GM18499 (cell line): ENCODE measurements around the gene FNDC8.
"Not testable (repeated sequence)": the region's sequence is repeated elsewhere in the genome, so short reads cannot be mapped to it uniquely, and the experiment has no call there.

Source experiments
- ATAC-seq: cut with Tn5 transposase; IDR thresholded peaks from one replicate; pipeline ENCODE4 v1.9.1; 2021; ENCODE audit warnings: moderate number of reproducible peaks; ENCODE audit not compliant: insufficient read depth, unreplicated experiment

FNDC8 gene

DNA sequence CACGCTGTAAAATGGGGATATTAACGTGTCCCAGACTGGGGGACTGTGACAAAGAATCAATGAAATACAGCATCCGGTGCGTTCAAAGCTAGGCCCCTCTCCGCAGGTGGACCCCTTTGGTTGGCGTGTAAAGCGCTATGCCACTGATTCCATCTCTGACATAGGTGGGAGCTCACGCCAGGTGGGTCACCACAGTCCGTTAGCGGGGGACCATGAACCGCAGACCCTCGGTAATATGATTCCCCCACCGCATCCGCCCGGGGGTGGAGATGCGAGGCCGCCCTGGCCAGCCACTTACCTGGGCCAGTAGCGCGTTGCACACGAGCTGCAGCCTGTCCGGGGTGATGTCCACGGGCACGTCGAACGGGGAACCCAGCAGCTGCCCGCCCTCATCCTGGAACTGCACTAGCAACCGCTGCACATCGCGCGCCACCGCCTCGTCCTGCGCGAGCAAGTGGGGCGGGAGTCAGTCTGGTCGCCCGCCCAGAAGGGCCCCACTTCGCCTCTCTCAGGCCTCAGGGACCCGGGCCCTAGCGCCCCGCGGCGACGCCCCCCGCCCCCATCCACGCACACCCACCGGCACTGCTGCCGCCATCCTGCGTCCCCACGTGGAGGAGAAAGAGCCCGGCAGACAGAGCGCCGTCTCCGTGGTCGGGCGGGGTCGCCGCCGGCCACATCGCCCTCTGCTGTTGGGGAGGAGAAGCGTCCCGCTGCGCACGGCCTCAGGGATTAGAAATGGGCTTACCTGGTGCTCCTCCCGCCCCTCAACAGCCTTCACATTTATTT is 20.5 kb downstream of the FNDC8 start, which contains the start of gene NLE1:
NLE1 (minus strand) TSS at position 623 of the 786 bp plus-strand sequence; CDS start at position 595, 28 bp downstream.
- no peak for ATAC-seq

DNA sequence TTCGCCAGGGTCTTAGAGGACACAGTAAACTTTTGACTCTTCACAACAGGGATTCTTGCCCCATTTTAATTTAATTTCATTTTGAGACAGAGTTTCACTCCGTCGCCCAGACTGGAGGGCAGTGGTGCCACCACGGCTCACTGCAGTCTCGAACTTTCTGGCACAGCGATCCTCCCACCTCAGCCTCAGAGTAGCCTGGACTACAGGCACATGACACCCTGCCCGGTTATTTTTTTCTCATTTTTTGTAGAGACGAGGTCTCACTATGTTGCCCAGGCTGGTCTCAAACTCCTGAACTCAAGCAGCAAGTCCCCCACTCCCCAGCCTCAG is 21.0 kb downstream of the FNDC8 start:
- ATAC-seq = no peak

GRCh38 chr17:35144840-35145239 is 23.4 kb downstream of the FNDC8 start:
- no peak for ATAC-seq

- no peak for ATAC-seq
These were observed 24.9 kb downstream of the FNDC8 start for GRCh38 chr17:35146214-35146833.

DNA sequence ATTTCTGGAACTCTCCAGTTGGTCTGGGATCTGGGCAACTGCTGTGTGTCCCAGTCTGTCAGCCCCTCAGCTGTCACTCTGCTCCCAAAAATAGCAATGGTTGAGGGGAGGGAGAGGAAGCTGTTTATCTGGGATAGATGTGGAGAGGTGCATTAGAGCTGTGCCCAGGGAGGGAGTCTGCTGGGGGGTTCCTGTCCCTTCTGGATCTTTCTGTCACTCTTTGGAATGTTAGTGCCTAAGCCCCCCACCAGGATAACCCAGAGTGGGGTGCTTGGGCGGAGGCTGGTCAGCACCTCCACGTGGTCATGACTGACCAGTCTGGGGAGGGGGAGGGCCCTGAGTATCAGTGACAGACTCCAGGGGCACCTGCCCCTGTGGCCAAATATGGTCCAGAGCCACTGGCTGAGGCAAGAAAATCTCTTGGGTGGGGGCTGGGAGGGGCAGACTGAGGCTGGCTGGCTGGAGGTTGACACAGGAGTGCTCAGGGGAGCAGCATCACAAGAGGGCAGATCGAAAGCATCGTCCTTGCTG is 26.0 kb downstream of the FNDC8 start, which contains the start of gene UNC45B:
UNC45B (plus strand) TSS at position 443 of the 531 bp plus-strand sequence. CDS start 447 bp downstream, outside the sequence.
- no peak for ATAC-seq

GRCh38 chr17:35148144-35148543 is 26.7 kb downstream of the FNDC8 start:
- ATAC-seq = no peak

DNA sequence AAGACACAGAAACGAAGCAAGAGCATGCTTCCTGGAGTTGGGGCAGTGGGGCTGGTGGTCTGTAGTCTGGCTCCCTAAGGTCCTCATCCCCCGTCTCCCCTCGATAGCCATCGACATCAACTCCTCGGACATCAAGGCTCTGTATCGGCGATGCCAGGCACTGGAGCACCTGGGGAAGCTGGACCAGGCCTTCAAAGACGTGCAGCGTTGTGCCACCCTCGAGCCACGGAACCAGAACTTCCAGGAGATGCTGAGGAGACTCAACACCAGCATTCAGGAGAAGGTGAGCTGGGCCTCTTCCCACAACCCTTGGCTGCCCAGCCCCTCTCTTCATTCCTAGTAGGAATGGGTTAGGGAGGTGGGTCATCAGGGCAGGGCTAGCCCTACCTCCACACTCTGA is 28.5 kb downstream of the FNDC8 start:
- no peak for ATAC-seq

DNA sequence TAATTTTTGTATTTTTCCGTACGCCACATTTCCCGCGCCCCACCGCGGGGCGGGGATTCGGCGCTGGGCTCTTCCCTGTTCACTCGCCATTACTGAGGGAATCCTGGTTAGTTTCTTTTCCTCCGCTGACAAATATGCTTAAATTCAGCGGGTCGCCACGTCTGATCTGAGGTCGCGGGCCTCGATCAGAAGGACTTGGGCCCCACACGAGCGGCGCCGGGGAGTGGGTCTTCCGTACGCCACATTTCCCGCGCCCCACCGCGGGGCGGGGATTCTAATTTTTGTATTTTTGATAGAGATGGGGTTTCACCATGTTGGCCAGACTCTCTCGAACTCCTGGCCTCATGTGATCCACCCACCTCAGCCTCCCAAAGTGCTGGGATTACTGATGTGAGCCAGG is 29.7 kb downstream of the FNDC8 start:
- not testable (repeated sequence) for ATAC-seq

GRCh38 chr17:35152421-35153140 is 31.2 kb downstream of the FNDC8 start:
- no peak for ATAC-seq

DNA sequence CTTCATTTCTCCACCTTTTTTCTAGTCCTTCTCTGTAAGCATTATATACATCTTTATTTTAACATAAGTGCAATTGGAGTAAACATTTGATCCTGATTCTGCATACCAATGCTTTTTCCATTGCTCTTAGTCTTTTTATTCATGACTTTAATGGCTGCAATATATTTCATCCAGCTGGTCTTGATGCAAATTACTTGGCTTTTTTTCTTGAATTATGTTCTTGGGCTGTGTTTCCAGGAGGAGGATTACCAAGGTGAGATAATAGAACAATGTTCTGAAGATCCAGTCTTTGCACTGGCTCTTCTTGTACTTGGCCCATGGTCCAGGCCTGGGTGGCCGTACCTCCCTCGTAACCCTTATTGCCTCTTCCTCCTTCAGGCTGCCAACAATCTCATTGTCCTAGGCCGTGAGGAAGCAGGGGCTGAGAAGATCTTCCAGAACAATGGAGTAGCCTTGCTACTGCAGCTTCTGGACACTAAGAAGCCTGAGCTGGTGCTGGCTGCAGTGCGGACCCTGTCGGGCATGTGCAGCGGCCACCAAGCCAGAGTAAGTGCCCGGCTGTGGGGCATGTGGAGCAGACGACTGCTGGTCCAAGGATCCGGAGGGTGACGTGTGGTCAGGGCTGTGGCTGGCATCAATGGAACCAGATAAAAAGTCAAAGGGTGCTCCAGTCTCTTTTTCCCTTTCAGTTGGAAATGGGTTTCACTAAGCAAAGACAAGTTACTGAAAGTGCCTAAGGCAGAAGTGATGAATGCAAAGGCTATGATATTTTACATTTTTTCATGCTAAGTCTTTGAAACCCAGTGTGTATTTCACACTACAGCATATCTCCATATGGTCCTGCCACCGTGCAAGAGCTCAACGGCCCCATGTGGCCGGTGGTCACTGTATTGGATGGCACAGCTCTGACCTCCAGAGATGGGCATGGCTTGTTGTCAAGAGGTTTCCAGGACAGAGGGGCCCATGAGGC is 33.1 kb downstream of the FNDC8 start:
- ATAC-seq = no peak

- ATAC-seq = no peak
These were observed 33.8 kb downstream of the FNDC8 start for GRCh38 chr17:35155246-35155645.

DNA sequence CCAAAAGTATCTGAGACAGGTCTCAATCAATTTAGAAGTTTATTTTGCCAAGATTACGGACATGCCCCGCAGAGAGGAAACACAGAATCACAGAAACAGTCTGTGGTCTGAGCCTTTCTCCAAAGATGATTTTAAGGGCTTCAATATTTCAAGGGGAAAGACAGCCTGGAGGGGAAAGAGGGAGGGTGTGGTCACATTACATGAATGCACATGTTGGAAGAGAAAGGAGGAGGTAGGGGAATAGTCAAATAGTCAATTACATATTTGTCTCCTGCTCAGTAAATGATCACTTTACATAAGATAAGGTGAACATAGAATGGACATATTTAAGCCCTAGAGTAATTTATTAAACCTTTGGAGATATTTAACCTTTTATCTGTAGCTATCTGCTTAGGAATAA is 38.5 kb downstream of the FNDC8 start:
- ATAC-seq = no peak

DNA sequence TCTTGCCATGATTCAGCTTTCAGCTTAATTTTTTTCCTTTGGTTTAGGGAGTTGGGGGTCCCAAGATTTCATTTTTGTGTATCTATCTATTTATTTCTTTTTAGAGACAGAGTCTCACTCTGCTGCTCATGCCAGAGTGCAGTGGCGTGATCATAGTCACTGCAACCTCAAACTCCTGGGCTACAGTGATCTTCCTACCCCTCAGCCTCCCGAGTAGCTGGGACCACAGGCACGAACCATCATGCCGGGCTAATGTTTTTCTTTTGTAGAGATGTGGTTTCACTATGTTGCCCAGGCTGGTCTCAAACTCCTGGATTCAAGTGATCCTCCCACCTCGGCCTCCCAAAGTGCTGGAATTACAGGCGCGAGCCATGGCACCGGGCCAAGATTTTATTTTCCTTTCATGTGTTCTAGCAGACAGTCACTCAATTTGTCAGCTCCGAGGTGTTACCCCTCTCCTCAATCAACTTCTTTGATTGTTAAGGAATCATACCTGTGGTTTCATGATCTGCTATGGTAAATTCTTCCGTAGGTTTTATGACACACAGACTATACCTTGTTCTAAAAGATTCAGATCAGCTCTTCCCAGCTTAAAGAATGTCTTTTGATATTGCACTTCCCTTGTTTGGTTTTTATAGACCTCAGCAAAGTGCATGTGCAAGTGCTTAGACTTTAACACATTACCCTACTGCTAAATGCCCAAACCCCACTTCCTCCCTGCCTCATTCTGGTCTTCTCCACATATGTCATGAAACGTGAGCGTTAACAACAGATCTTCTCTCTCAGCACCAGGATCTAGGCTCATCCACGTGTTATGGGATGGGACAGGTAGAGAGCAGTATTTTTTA is 39.2 kb downstream of the FNDC8 start:
- ATAC-seq = no peak

- no peak for ATAC-seq
These were observed 39.9 kb downstream of the FNDC8 start for GRCh38 chr17:35161281-35161761.

- no peak for ATAC-seq
These were observed 41.3 kb downstream of the FNDC8 start for GRCh38 chr17:35162755-35163154.

GRCh38 chr17:35163886-35164285 is 42.5 kb downstream of the FNDC8 start:
- ATAC-seq = no peak

DNA sequence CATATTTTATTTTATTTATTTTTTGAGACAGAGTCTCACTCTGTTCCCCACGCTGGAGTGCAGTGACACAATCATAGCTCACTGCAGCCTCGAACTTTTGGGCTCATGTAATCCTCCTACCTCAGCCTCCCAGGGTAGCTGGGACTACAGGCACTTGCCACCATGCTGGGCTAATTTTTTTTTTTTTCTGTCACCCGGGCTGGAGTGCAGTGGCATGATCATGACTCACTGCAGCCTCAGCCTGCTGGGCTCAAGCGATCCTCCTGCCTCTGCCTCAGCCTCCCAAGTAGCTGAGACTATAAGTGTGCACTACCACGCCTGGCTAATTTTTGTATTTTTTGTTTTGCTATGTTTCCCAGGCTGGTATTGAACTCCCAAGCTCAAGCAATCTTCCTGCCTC is 43.3 kb downstream of the FNDC8 start:
- ATAC-seq = no peak

DNA sequence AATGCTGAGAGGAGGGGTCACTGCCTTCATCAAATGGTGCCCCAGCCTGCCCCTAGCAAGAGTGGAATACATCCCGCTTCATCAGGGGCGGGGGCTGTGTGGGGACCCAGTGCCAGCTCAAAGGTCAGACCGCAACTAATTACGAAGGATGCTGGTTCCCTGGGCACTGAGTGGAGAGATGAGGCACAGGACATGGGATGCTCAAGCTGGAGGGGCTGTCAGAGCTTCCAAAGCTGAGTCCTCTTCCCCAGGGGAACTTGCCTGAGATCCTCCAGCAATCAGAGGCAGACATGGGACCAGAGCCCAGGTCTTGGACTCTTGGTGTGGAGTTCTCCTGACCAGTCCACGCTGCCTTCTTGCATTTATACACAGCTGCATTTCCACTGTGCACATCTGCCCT is 45.1 kb downstream of the FNDC8 start:
- ATAC-seq = no peak

DNA sequence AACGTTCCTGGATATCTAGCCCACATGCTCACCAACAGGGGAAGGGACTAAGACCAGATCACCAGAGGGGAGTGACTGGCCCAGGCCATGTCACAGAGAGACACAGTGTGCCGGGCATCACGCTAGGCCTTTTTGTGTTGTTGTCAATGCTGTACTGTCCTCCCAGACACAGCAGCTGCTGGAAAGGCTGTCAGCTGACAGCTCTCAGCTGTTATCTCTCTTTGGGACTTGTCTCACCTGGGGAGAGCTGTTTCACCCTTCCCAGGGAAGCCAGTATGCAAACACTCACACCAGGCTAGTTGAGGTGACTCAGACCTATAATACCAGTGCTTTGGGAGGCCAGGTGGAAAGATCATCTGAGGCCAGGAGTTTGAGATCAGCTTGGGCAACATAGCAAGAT is 45.6 kb downstream of the FNDC8 start:
- no peak for ATAC-seq
